HepG2 (cell line): ENCODE data around the gene ASCC2. TPM values are rescaled to one million over a fixed set of nuclear protein-coding genes. Genes with fewer than 3 reads are reported as not detected.

Source experiments
- ATAC-seq: fragments of 200-7000 bp; cut with Tn5 transposase; 3 replicates; pipeline ENCODE4 v1.9.1; 2020; ENCODE audit warnings: mild to moderate bottlenecking, moderate library complexity
- BruUV-seq: library from RNA; stranded (reverse); fragments of 400-500 nt; replicated peaks from 2 replicates; lab custom pipeline; 2021; lab: Mats Ljungman, UMichigan
- CTCF ChIA-PET: fragments of 300-600 bp; formaldehyde crosslinking; extraction: SDS; loops from one replicate; lab custom pipeline; 2021; ENCODE audit warnings: low total read pairs, inconsistent platforms, low intra/inter-chr PET ratio; lab: Yijun Ruan, JAX
- POLR2A ChIA-PET: fragments of 350-600 bp; sonication (Branson Sonifier 250); formaldehyde crosslinking; loops from one replicate; lab custom pipeline; 2020; ENCODE audit warnings: antibody characterized with exemption, inconsistent platforms; lab: Yijun Ruan, JAX
- DNase-seq: peaks from one replicate; pipeline ENCODE4 v3.0.0-alpha.2; 2015; ENCODE audit warnings: low spot score
- FAIRE-seq: peaks from 3 replicates; lab custom pipeline; 2011; peaks lifted over from hg19 to GRCh38; lab: Jason Lieb, UNC
- H2AFZ ChIP-seq: one replicate; pipeline ENCODE4 v1.6.1; 2011; ENCODE audit warnings: low read length, inconsistent platforms
- H3K27ac ChIP-seq: fragments of 300-600 bp; 3 replicates; pipeline ENCODE4 v1.8.0; 2011; ENCODE audit warnings: mixed run types, mild to moderate bottlenecking, mixed read lengths, low read length, inconsistent platforms; ENCODE audit not compliant: insufficient read depth; ENCODE audit errors: extremely low read length
- H3K27me3 ChIP-seq, 2 experiments: fragments of 200-600 bp in 1 of 2; 2 replicates in 1 of 2; 3 replicates in 1 of 2; pipeline versions ENCODE4 v1.6.0 to v1.8.0; 2011; ENCODE audit warnings: low read length in 2 of 2, mild to moderate bottlenecking in 2 of 2, moderate library complexity in 2 of 2, inconsistent platforms in 1 of 2; ENCODE audit not compliant: insufficient read depth in 2 of 2, control insufficient read depth in 1 of 2
- H3K36me3 ChIP-seq, 2 experiments: fragments of 200-600 bp in 1 of 2; replicated peaks in 1 of 2; 2 replicates in 1 of 2; 3 replicates in 1 of 2; pipeline versions ENCODE4 v1.5.1 to v1.8.0; 2011; ENCODE audit warnings: low read length in 2 of 2, inconsistent platforms in 1 of 2; ENCODE audit not compliant: insufficient read depth in 2 of 2, control insufficient read depth in 1 of 2
- H3K4me1 ChIP-seq: 2 replicates; pipeline ENCODE4 v1.5.1; 2012; ENCODE audit warnings: low read length, inconsistent platforms; ENCODE audit not compliant: insufficient read depth
- H3K4me2 ChIP-seq: 2 replicates; pipeline ENCODE4 v1.6.0; 2011; ENCODE audit warnings: low read depth, low read length, inconsistent platforms
- H3K4me3 ChIP-seq, 3 experiments: fragments of 200-600 bp in 1 of 3; sonication (generic), shearing (Covaris generic) in 1 of 3; replicated peaks in 1 of 3; 2 replicates each; pipeline ENCODE4 v1.5.1; 2011 to 2016; ENCODE audit warnings: low read length in 3 of 3, inconsistent platforms in 2 of 3, low read depth in 2 of 3, mild to moderate bottlenecking in 2 of 3, control low read depth in 1 of 3, mixed read lengths in 1 of 3; ENCODE audit not compliant: insufficient read depth in 1 of 3
- H3K79me2 ChIP-seq: one replicate; pipeline ENCODE4 v1.6.1; 2011; ENCODE audit warnings: low read length, inconsistent platforms; ENCODE audit not compliant: insufficient read depth
- H3K9ac ChIP-seq: 2 replicates; pipeline ENCODE4 v1.6.0; 2011; ENCODE audit warnings: mild to moderate bottlenecking, low read depth, low read length, inconsistent platforms; ENCODE audit not compliant: insufficient read depth
- H3K9me3 ChIP-seq: 2 replicates; pipeline ENCODE4 v1.5.1; 2012; ENCODE audit warnings: mild to moderate bottlenecking, low read length
- H4K20me1 ChIP-seq: 2 replicates; pipeline ENCODE4 v1.6.0; 2011; ENCODE audit warnings: inconsistent platforms, mild to moderate bottlenecking, low read length, moderate library complexity; ENCODE audit not compliant: insufficient read depth
- BORCS8-MEF2B ChIP-seq: sonication (generic); formaldehyde crosslinking; IDR thresholded peaks from 2 replicates; pipeline ENCODE4 v1.8.0; 2022; ENCODE audit warnings: mild to moderate bottlenecking, missing genetic modification reagents
- GPBP1L1 ChIP-seq: sonication (generic); formaldehyde crosslinking; IDR thresholded peaks from 2 replicates; pipeline ENCODE4 v1.5.0; 2020; ENCODE audit warnings: mild to moderate bottlenecking, missing genetic modification reagents
- MAX ChIP-seq: IDR thresholded peaks from 2 replicates; pipeline ENCODE4 v1.6.1; 2012; ENCODE audit warnings: inconsistent platforms
- MTA3 ChIP-seq: sonication (generic); formaldehyde crosslinking; IDR thresholded peaks from 2 replicates; pipeline ENCODE4 v1.4.0; 2020; ENCODE audit warnings: missing genetic modification reagents
- NCOA5 ChIP-seq: sonication (generic); formaldehyde crosslinking; IDR thresholded peaks from 2 replicates; pipeline ENCODE4 v1.4.0; 2020; ENCODE audit warnings: missing genetic modification reagents
- NR2F6 ChIP-seq, 2 experiments: IDR thresholded peaks; 2 replicates each; pipeline ENCODE4 v1.6.1; 2016; ENCODE audit warnings: antibody characterized with exemption in 1 of 2, mild to moderate bottlenecking in 1 of 2
- PAX8 ChIP-seq: sonication (generic); formaldehyde crosslinking; IDR thresholded peaks from 2 replicates; pipeline ENCODE4 v1.8.0; 2022; ENCODE audit warnings: mild to moderate bottlenecking, missing genetic modification reagents, borderline replicate concordance
- ZBTB10 ChIP-seq: sonication (generic); formaldehyde crosslinking; IDR thresholded peaks from 2 replicates; pipeline ENCODE4 v1.4.0; 2020; ENCODE audit warnings: missing genetic modification reagents, borderline replicate concordance
- ZFAT ChIP-seq: sonication (generic); formaldehyde crosslinking; conservative IDR thresholded peaks from 2 replicates; pipeline ENCODE4 v1.8.1; 2023; ENCODE audit warnings: missing genetic modification reagents, inconsistent platforms
- ZFP90 ChIP-seq: sonication (generic); formaldehyde crosslinking; IDR thresholded peaks from 2 replicates; pipeline ENCODE4 v1.8.0; 2022; ENCODE audit warnings: missing genetic modification reagents, mild to moderate bottlenecking, inconsistent platforms, borderline replicate concordance
- ZGPAT ChIP-seq: IDR thresholded peaks from 2 replicates; pipeline ENCODE4 v1.6.1; 2016; ENCODE audit warnings: mild to moderate bottlenecking
- ZNF496 ChIP-seq: sonication (generic); formaldehyde crosslinking; IDR thresholded peaks from 2 replicates; pipeline ENCODE4 v1.8.1; 2023; ENCODE audit warnings: mild to moderate bottlenecking, moderate library complexity, missing genetic modification reagents; ENCODE audit not compliant: insufficient replicate concordance
- ZNF549 ChIP-seq: sonication (generic); formaldehyde crosslinking; IDR thresholded peaks from 2 replicates; pipeline ENCODE4 v1.5.0; 2020; ENCODE audit warnings: missing genetic modification reagents
- ZNF562 ChIP-seq: sonication (generic); formaldehyde crosslinking; IDR thresholded peaks from 2 replicates; pipeline ENCODE4 v1.8.0; 2022; ENCODE audit warnings: missing genetic modification reagents, borderline replicate concordance
- ZNF709 ChIP-seq: sonication (generic); formaldehyde crosslinking; IDR thresholded peaks from 2 replicates; pipeline ENCODE4 v1.5.0; 2020; ENCODE audit warnings: mild to moderate bottlenecking, missing genetic modification reagents
- ZNF800 ChIP-seq: sonication (generic); formaldehyde crosslinking; IDR thresholded peaks from 2 replicates; pipeline ENCODE4 v1.4.0; 2020; ENCODE audit warnings: missing genetic modification reagents
- ZSCAN9 ChIP-seq: IDR thresholded peaks from 2 replicates; pipeline ENCODE4 v1.6.1; 2016; ENCODE audit warnings: borderline replicate concordance
- WGBS: methylation state at CpG from one replicate; pipeline ENCODE4 v1.1.6; 2017; ENCODE audit warnings: low lambda C conversion rate; 5-methylcytosine and 5-hydroxymethylcytosine counted together
- in situ Hi-C: cut with HindIII; loops from 2 replicates; pipeline ENCODE4 v1.10.0; 2017; ENCODE audit warnings: low pct_unique_long_range_greater_than_20kb; ENCODE audit not compliant: extremely low pct_ligation_motif_present
- intact Hi-C: fragments of 100-400 bp; cut with micrococcal nuclease; formaldehyde crosslinking; loops from one replicate; pipeline ENCODE4 v1.10.0; 2022; ENCODE audit not compliant: unreplicated experiment
- polyA plus RNA-seq, 8 experiments: library from polyadenylated mRNA; depleted of rRNA in 3 of 8; stranded (reverse) in 7 of 8; unstranded in 1 of 8; fragments of >200 nt; fragmentation: Illumina TruSeq in 4 of 8; extraction: Trizol in 4 of 8; gene quantifications; 2 replicates each; pipeline versions ENCODE4 v1.2.1 to v1.2.3, GENCODE V29; 2011 to 2016; ENCODE audit warnings: low read depth in 4 of 8, missing spikeins in 1 of 8, mixed read lengths in 1 of 8; ENCODE audit not compliant: insufficient read depth in 1 of 8
- total RNA-seq, 5 experiments: library from RNA; depleted of rRNA; stranded (reverse); fragments of >200 nt; fragmentation: Illumina TruSeq; extraction: Trizol; gene quantifications; 2 replicates each; pipeline ENCODE4 v1.2.3, GENCODE V29; 2016; ENCODE audit warnings: low read depth in 1 of 5

ASCC2 gene
- total and polyA plus RNA-seq, 2 of the 13 experiments (the other 11 are each of a cell fraction or from before 2014, with no cell fraction given) = 26.2 to 26.3 TPM

- Histone ChIP-seq H3K4me3 (peak overlapping the region in 1 of 3 experiments; percentile 6; a peak in 1 of 6 replicates), H3K4me2 (peak overlapping the region; percentile 87), H4K20me1 (no peaks in the 10 kb centered on the region), H3K9me3 (no peaks in the 10 kb centered on the region), H3K27ac (peak overlapping the region; percentile 72), H3K27me3 (peaks cover 0 to 4% of the 10 kb centered on the region in 2 experiments; a peak in 1 of 5 replicates), H3K79me2 (peaks cover 26% of the 10 kb centered on the region), H2AFZ (no peak overlapping the region), H3K9ac (peak overlapping the region; percentile 23; the same call in 1 of the 2 replicates), H3K4me1 (peaks cover 65% of the 10 kb centered on the region), H3K36me3 (no peaks in the 10 kb centered on the region; a peak in 1 of 5 replicates)
- intact Hi-C loops (no loop called here), in situ Hi-C loops (no loop called here)
- DNase-seq = peak; percentile 93
- WGBS = 0% methylated on average over 2 of the region's 2 CpGs
- ChIA-PET POLR2A (interaction anchor here (1.0 to 3.6 kb wide), 4 partner anchors 9 to 68 kb away, joined by 3 to 17 read pairs (median 4); partner anchors contain the start of gene ASCC2), CTCF (no interaction called here)
- ATAC-seq = peak; percentile 34
- no TSS peak for BruUV-seq
- peak; percentile 91 for FAIRE-seq
- TF ChIP-seq ZBTB10 (CRISPR knock-in tag) (no peak), ZGPAT (CRISPR knock-in tag) (peak; percentile 76), MAX (0 out of 2 replicates have a peak, but pooled peaks have one; percentile 30), GPBP1L1 (CRISPR knock-in tag) (no peak), ZNF549 (CRISPR knock-in tag) (no peak), ZNF496 (CRISPR knock-in tag) (no peak), NCOA5 (no peak), ZNF800 (CRISPR knock-in tag) (no peak), ZFAT (CRISPR knock-in tag) (no peak), ZSCAN9 (peak; percentile 60; the same call in 1 of the 2 replicates), PAX8 (no peak), ZFP90 (CRISPR knock-in tag) (no peak), ZNF562 (CRISPR knock-in tag) (no peak), BORCS8-MEF2B (no peak), ZNF709 (CRISPR knock-in tag) (no peak), MTA3 (CRISPR knock-in tag) (no peak), NR2F6 (IDR thresholded peaks at IDR 0.05) (peak; percentile 67), NR2F6 (CRISPR knock-in tag; IDR thresholded peaks at IDR 0.05) (peak; percentile 70)
These were observed 68.3 kb downstream of the ASCC2 start for GRCh38 chr22:29769723-29770321.
